Epidermal melanocyte (primary cell): ENCODE results near the gene GPR63.

ENCODE experiments used
- DNase-seq: peaks from one replicate; pipeline ENCODE4 v3.0.0; 2011; ENCODE audit warnings: low spot score; ENCODE audit not compliant: insufficient read length

GPR63 gene

GRCh38 chr6:96821034-96821433, 16.2 kb downstream of the GPR63 start:
- DNase-seq = no peak

GRCh38 chr6:96816301-96816817, 20.9 kb downstream of the GPR63 start:
- no peak for DNase-seq

- DNase-seq = no peak
Measured at GRCh38 chr6:96814625-96815024, 22.7 kb downstream of the GPR63 start.

- DNase-seq = no peak
Measured at GRCh38 chr6:96812077-96812703, 25.1 kb downstream of the GPR63 start.

- no peak for DNase-seq
Measured at GRCh38 chr6:96811670-96812069, 25.6 kb downstream of the GPR63 start.

GRCh38 chr6:96811136-96811535, 26.1 kb downstream of the GPR63 start:
- DNase-seq = no peak

GRCh38 chr6:96809119-96809518, 28.2 kb downstream of the GPR63 start:
- no peak for DNase-seq

- DNase-seq = no peak
Measured at GRCh38 chr6:96803106-96803481, 34.2 kb downstream of the GPR63 start.

GRCh38 chr6:96795481-96795880, 41.8 kb downstream of the GPR63 start:
- DNase-seq = no peak

GRCh38 chr6:96794980-96795379, 42.3 kb downstream of the GPR63 start:
- DNase-seq = no peak

GRCh38 chr6:96792561-96793190, 44.6 kb downstream of the GPR63 start:
- no peak for DNase-seq

- DNase-seq = no peak
Measured at GRCh38 chr6:96789871-96790270, 47.4 kb downstream of the GPR63 start.

- no peak for DNase-seq
Measured at GRCh38 chr6:96787846-96788580, 49.3 kb downstream of the GPR63 start.

- no peak for DNase-seq
Measured at GRCh38 chr6:96786336-96786735, 50.9 kb downstream of the GPR63 start.

GRCh38 chr6:96784650-96785049, 52.6 kb downstream of the GPR63 start:
- no peak for DNase-seq

GRCh38 chr6:96783307-96783706, 54.0 kb downstream of the GPR63 start:
- no peak for DNase-seq

GRCh38 chr6:96781557-96781956, 55.7 kb downstream of the GPR63 start:
- DNase-seq = no peak

- DNase-seq = no peak
Measured at GRCh38 chr6:96777113-96777512, 60.2 kb downstream of the GPR63 start.

- DNase-seq = no peak
Measured at GRCh38 chr6:96775727-96776400, 61.4 kb downstream of the GPR63 start.

- no peak for DNase-seq
Measured at GRCh38 chr6:96766769-96767168, 70.5 kb downstream of the GPR63 start.

- DNase-seq = no peak
Measured at GRCh38 chr6:96762599-96762998, 74.7 kb downstream of the GPR63 start.

GRCh38 chr6:96761794-96762193, 75.5 kb downstream of the GPR63 start:
- no peak for DNase-seq
